C4-2B (cell line): ENCODE measurements around the gene JAK2.

ENCODE experiments used
- CTCF ChIP-seq: fragments of 450-650 bp; conservative IDR thresholded peaks from 2 replicates; pipeline ENCODE4 v1.5.1; 2017; ENCODE audit warnings: mild to moderate bottlenecking
- ZFX ChIP-seq: fragments of 450-650 bp; IDR thresholded peaks from 2 replicates; pipeline ENCODE4 v1.6.1; 2017

- TF ChIP-seq CTCF, result no peak
- no peak for TF ChIP-seq ZFX
Observed at GRCh38 chr9:5040730-5041389, 55.8 kb downstream of the JAK2 start.
